ENCODE results near the gene KCNMB1.

GRCh38 chr5:170375283-170375682 lies 13.9 kb downstream of the KCNMB1 start:
- TF ChIP-seq CTCF (IDR thresholded peaks at IDR 0.05) (no peak), POLR2A (IDR thresholded peaks at IDR 0.05) (no peak)
